HEK293T (cell line): ENCODE measurements around the gene BTBD17.

ENCODE experiments used
- ARNT ChIP-seq: fragments of 450-650 bp; IDR thresholded peaks from 2 replicates; pipeline ENCODE4 v1.6.1; 2017; ENCODE audit warnings: mild to moderate bottlenecking
- BHLHE40 ChIP-seq: fragments of 450-650 bp; IDR thresholded peaks from 2 replicates; pipeline ENCODE4 v1.6.1; 2016; ENCODE audit warnings: mild to moderate bottlenecking, moderate library complexity, borderline replicate concordance
- CTBP1 ChIP-seq: fragments of 450-650 bp; IDR thresholded peaks from 2 replicates; pipeline ENCODE4 v1.6.1; 2016; ENCODE audit warnings: borderline replicate concordance
- ELF4 ChIP-seq: fragments of 450-650 bp; IDR thresholded peaks from 2 replicates; pipeline ENCODE4 v1.6.1; 2017; ENCODE audit warnings: antibody characterized with exemption
- FOXK2 ChIP-seq: fragments of 450-650 bp; IDR thresholded peaks from 2 replicates; pipeline ENCODE4 v1.6.1; 2016; ENCODE audit warnings: mild to moderate bottlenecking
- FOXM1 ChIP-seq: fragments of 450-650 bp; IDR thresholded peaks from 2 replicates; pipeline ENCODE4 v1.6.1; 2017; ENCODE audit warnings: mild to moderate bottlenecking, borderline replicate concordance
- HDGF ChIP-seq: fragments of 450-650 bp; IDR thresholded peaks from 2 replicates; pipeline ENCODE4 v1.6.1; 2017; ENCODE audit warnings: antibody characterized with exemption, borderline replicate concordance
- L3MBTL2 ChIP-seq: fragments of 450-650 bp; conservative IDR thresholded peaks from 2 replicates; pipeline ENCODE4 v1.6.1; 2016; ENCODE audit warnings: mild to moderate bottlenecking
- NFRKB ChIP-seq: fragments of 450-650 bp; IDR thresholded peaks from 2 replicates; pipeline ENCODE4 v1.6.1; 2016; ENCODE audit warnings: mild to moderate bottlenecking, moderate library complexity
- PKNOX1 ChIP-seq: fragments of 450-650 bp; IDR thresholded peaks from 2 replicates; pipeline ENCODE4 v1.6.1; 2016
- SP1 ChIP-seq: fragments of 450-650 bp; IDR thresholded peaks from 2 replicates; pipeline ENCODE4 v1.6.1; 2017
- SUZ12 ChIP-seq: fragments of 450-650 bp; IDR thresholded peaks from 2 replicates; pipeline ENCODE4 v1.6.1; 2016; ENCODE audit warnings: mild to moderate bottlenecking
- TARDBP ChIP-seq: fragments of 450-650 bp; IDR thresholded peaks from 2 replicates; pipeline ENCODE4 v1.6.1; 2016

GRCh38 chr17:74408815-74409214 lies 47.1 kb upstream of the BTBD17 start:
- TF ChIP-seq SUZ12 (no peak), ARNT (no peak), SP1 (no peak), FOXM1 (no peak), ELF4 (no peak), BHLHE40 (no peak), HDGF (no peak), FOXK2 (no peak), NFRKB (no peak), TARDBP (no peak), PKNOX1 (no peak), L3MBTL2 (no peak), CTBP1 (no peak)
